GM11168 (cell line): ENCODE measurements around the gene RPS6KA5.
"Not testable (repeated sequence)": the region's sequence is repeated elsewhere in the genome, so short reads cannot be mapped to it uniquely, and the experiment has no call there.

ENCODE experiments used
- in situ Hi-C: fragments of 300-500 bp; cut with MboI; formaldehyde crosslinking; loops from one replicate; pipeline ENCODE4 v1.12.0; 2022; ENCODE audit warnings: low sequenced_read_pairs; ENCODE audit not compliant: unreplicated experiment

Gene RPS6KA5

GRCh38 chr14:90846511-90846910 lies 213.9 kb downstream of the RPS6KA5 start:
- in situ Hi-C loops = no loop called here

GRCh38 chr14:90844321-90844720 lies 216.1 kb downstream of the RPS6KA5 start:
- in situ Hi-C loops = no loop called here

GRCh38 chr14:90842726-90843125 lies 217.7 kb downstream of the RPS6KA5 start:
- in situ Hi-C loops = no loop called here

- in situ Hi-C loops = not testable (repeated sequence)
These were observed 219.8 kb downstream of the RPS6KA5 start for GRCh38 chr14:90840667-90841066.

GRCh38 chr14:90839889-90840266 lies 220.6 kb downstream of the RPS6KA5 start:
- in situ Hi-C loops = no loop called here

- in situ Hi-C loops = no loop called here
These were observed 221.2 kb downstream of the RPS6KA5 start for GRCh38 chr14:90839024-90839888.

- in situ Hi-C loops = not testable (repeated sequence)
These were observed 221.9 kb downstream of the RPS6KA5 start for GRCh38 chr14:90838531-90838930.

GRCh38 chr14:90837355-90837754 lies 223.1 kb downstream of the RPS6KA5 start:
- in situ Hi-C loops = no loop called here

GRCh38 chr14:90836692-90837063 lies 223.8 kb downstream of the RPS6KA5 start:
- in situ Hi-C loops = no loop called here

GRCh38 chr14:90831821-90832220 lies 228.6 kb downstream of the RPS6KA5 start:
- in situ Hi-C loops = no loop called here

GRCh38 chr14:90830931-90831701 lies 229.3 kb downstream of the RPS6KA5 start:
- in situ Hi-C loops = no loop called here

GRCh38 chr14:90829677-90830076 lies 230.8 kb downstream of the RPS6KA5 start:
- in situ Hi-C loops = no loop called here

GRCh38 chr14:90828642-90829487 lies 231.6 kb downstream of the RPS6KA5 start:
- in situ Hi-C loops = no loop called here

- in situ Hi-C loops = no loop called here
These were observed 232.4 kb downstream of the RPS6KA5 start for GRCh38 chr14:90827919-90828610.

- in situ Hi-C loops = not testable (repeated sequence)
These were observed 236.9 kb downstream of the RPS6KA5 start for GRCh38 chr14:90823542-90823941.

GRCh38 chr14:90820958-90821357 lies 239.5 kb downstream of the RPS6KA5 start:
- in situ Hi-C loops = no loop called here

- in situ Hi-C loops = no loop called here
These were observed 240.6 kb downstream of the RPS6KA5 start for GRCh38 chr14:90819734-90820393.

- in situ Hi-C loops = no loop called here
These were observed 241.7 kb downstream of the RPS6KA5 start for GRCh38 chr14:90818715-90819114.

- in situ Hi-C loops = no loop called here
These were observed 243.6 kb downstream of the RPS6KA5 start for GRCh38 chr14:90816681-90817436.
